Activated CD4-positive, alpha-beta T cell treated with anti-CD3 and anti-CD28 coated beads, Interleukin-2, amount 10 ng/mL, durations not matched to agents 24 days and 14 days (primary cell): ENCODE results near the gene TXNDC11. TPM values are rescaled to one million over a fixed set of nuclear protein-coding genes. Genes with fewer than 3 reads are reported as not detected.

Experiments used
- DNase-seq: peaks from one replicate; pipeline ENCODE4 v3.0.0; 2022
- H3K27ac Mint-ChIP-seq: one replicate; pipeline ENCODE4 v1.8.0; 2022; ENCODE audit warnings: mild to moderate bottlenecking, mixed read lengths
- H3K27me3 Mint-ChIP-seq: one replicate; pipeline ENCODE4 v1.8.0; 2022; ENCODE audit warnings: mixed read lengths
- H3K36me3 Mint-ChIP-seq: one replicate; pipeline ENCODE4 v1.8.0; 2022; ENCODE audit warnings: low read depth, mild to moderate bottlenecking, mixed read lengths
- H3K4me1 Mint-ChIP-seq: one replicate; pipeline ENCODE4 v1.8.0; 2021; ENCODE audit warnings: mixed read lengths
- H3K4me3 Mint-ChIP-seq: one replicate; pipeline ENCODE4 v1.8.0; 2022; ENCODE audit warnings: mild to moderate bottlenecking, moderate library complexity, mixed read lengths
- H3K9me3 Mint-ChIP-seq: one replicate; pipeline ENCODE4 v1.8.0; 2021; ENCODE audit warnings: mixed read lengths
- intact Hi-C: fragments of 100-400 bp; cut with micrococcal nuclease; formaldehyde crosslinking; loops from one replicate; pipeline ENCODE4 v1.15.1; 2023
- total RNA-seq: library from RNA; stranded (reverse); gene quantifications from 2 replicates; pipeline ENCODE4 v1.2.3, GENCODE V29; 2022

Gene TXNDC11
- total RNA-seq, 1 donor from 2014 or later: 41.7 TPM

DNA sequence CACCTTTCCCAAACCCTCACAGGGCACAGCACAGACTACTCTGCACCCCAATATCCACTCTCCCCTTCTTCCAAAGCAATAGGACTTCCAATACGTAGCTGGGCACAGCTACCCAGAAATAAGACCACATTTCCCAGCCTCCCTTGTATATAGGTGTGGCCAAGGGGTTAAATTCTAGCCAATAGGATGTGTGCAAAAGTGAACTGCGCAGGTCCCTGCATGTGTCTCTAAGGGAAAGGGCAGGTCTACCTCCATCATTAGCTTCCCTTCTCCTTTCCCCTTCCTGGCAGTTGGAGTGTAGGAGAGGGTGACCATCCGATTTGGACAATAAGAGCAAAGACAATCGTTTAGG, 99.9 kb downstream of the TXNDC11 start:
- H3K36me3 Mint-ChIP-seq: no peaks in the 10 kb centered on the region
- H3K27me3 Mint-ChIP-seq: peaks cover 17% of the 10 kb centered on the region
- no peak overlapping the region for H3K4me3 Mint-ChIP-seq
- intact Hi-C loops: no loop called here
- H3K9me3 Mint-ChIP-seq: no peaks in the 10 kb centered on the region
- H3K4me1 Mint-ChIP-seq: peaks cover 6% of the 10 kb centered on the region
- DNase-seq: no peak
- H3K27ac Mint-ChIP-seq: no peak overlapping the region

GRCh38 chr16:11640987-11641817, 101.5 kb downstream of the TXNDC11 start:
- DNase-seq: peak; percentile 78
- Mint-ChIP-seq H3K9me3 (no peaks in the 10 kb centered on the region), H3K27me3 (peaks cover 18% of the 10 kb centered on the region), H3K36me3 (no peaks in the 10 kb centered on the region), H3K27ac (no peak overlapping the region), H3K4me1 (peaks cover 6% of the 10 kb centered on the region), H3K4me3 (no peak overlapping the region)
- intact Hi-C loops: loop anchor here (1.0 to 2.0 kb wide), 3 partner anchors 54 to 234 kb away; partner anchors contain the start of gene LITAF

DNA sequence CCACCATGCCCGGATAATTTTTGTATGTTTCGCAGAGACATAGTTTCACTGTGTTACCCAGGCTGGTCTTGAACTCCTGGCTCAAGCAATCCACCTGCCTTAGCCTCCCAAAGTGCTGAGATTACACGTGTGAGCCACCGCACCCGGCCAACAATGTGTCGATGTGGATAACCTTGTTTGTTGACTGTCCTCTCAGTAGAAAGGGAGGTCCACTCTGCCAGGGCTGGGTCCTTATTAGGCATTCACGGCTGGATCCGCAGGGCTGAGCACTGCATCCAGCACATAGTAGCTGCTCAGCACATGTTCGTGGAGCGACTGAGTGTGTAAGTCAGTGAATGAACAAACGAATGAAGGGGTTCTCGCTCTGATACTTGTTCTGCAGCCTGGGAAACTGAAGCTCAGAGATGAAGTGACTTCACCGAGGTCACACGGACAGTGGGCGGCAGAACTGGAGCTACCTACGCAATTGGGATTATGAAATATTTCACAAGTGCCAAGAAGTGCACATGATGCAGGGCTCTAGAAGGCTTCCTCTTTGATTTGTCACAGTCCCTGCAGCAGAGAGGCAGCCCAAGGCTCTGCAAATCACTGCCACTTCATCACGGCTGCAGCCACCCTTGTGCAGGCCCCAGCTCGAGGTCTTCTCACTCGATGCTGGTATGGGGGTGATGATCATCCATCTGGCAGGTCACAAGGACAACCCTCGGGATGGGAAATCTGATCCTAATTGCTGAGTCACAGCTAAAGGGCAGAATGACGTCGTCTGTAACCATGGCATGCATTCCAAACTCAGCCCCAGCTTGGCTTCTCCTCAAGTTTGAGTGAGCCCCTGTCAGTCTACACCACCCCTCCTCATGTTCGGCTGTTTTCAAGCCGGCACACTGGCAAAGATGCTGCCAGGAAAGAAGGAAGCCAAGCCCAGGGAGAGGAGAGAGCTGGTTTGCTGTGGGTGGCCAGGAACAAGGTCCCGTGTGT, 102.4 kb downstream of the TXNDC11 start:
- peaks cover 8% of the 10 kb centered on the region for H3K4me1 Mint-ChIP-seq
- no peaks in the 10 kb centered on the region for H3K9me3 Mint-ChIP-seq
- H3K4me3 Mint-ChIP-seq: no peak overlapping the region
- no peak overlapping the region for H3K27ac Mint-ChIP-seq
- peaks cover 21% of the 10 kb centered on the region for H3K27me3 Mint-ChIP-seq
- intact Hi-C loops: loop anchor here (2.0 kb wide), 2 partner anchors 53 to 233 kb away; partner anchors contain the start of gene LITAF
- H3K36me3 Mint-ChIP-seq: no peaks in the 10 kb centered on the region
- DNase-seq: no peak

GRCh38 chr16:11639008-11639562, 103.6 kb downstream of the TXNDC11 start:
- Mint-ChIP-seq H3K4me3 (no peak overlapping the region), H3K27me3 (peaks cover 21% of the 10 kb centered on the region), H3K36me3 (no peaks in the 10 kb centered on the region), H3K27ac (no peak overlapping the region), H3K4me1 (peaks cover 8% of the 10 kb centered on the region), H3K9me3 (no peaks in the 10 kb centered on the region)
- DNase-seq: no peak
- intact Hi-C loops: no loop called here

GRCh38 chr16:11638140-11638539, 104.5 kb downstream of the TXNDC11 start:
- no peak overlapping the region for H3K4me3 Mint-ChIP-seq
- intact Hi-C loops: no loop called here
- peaks cover 19% of the 10 kb centered on the region for H3K27me3 Mint-ChIP-seq
- no peaks in the 10 kb centered on the region for H3K36me3 Mint-ChIP-seq
- no peaks in the 10 kb centered on the region for H3K9me3 Mint-ChIP-seq
- no peak overlapping the region for H3K27ac Mint-ChIP-seq
- peaks cover 8% of the 10 kb centered on the region for H3K4me1 Mint-ChIP-seq
- no peak for DNase-seq

- DNase-seq: no peak
- no peak overlapping the region for H3K27ac Mint-ChIP-seq
- peaks cover 16% of the 10 kb centered on the region for H3K27me3 Mint-ChIP-seq
- H3K4me1 Mint-ChIP-seq: peaks cover 8% of the 10 kb centered on the region
- intact Hi-C loops: no loop called here
- H3K36me3 Mint-ChIP-seq: no peaks in the 10 kb centered on the region
- no peak overlapping the region for H3K4me3 Mint-ChIP-seq
- no peaks in the 10 kb centered on the region for H3K9me3 Mint-ChIP-seq
Measured at GRCh38 chr16:11637320-11637719, 105.3 kb downstream of the TXNDC11 start.

- peaks cover 16% of the 10 kb centered on the region for H3K27me3 Mint-ChIP-seq
- intact Hi-C loops: no loop called here
- DNase-seq: no peak
- H3K9me3 Mint-ChIP-seq: no peaks in the 10 kb centered on the region
- H3K27ac Mint-ChIP-seq: no peak overlapping the region
- no peak overlapping the region for H3K4me3 Mint-ChIP-seq
- no peaks in the 10 kb centered on the region for H3K36me3 Mint-ChIP-seq
- H3K4me1 Mint-ChIP-seq: peaks cover 7% of the 10 kb centered on the region
Measured at GRCh38 chr16:11636172-11636721, 106.4 kb downstream of the TXNDC11 start.

- intact Hi-C loops: no loop called here
- DNase-seq: no peak
- no peak overlapping the region for H3K27ac Mint-ChIP-seq
- peaks cover 3% of the 10 kb centered on the region for H3K4me1 Mint-ChIP-seq
- peaks cover 16% of the 10 kb centered on the region for H3K27me3 Mint-ChIP-seq
- no peaks in the 10 kb centered on the region for H3K9me3 Mint-ChIP-seq
- no peak overlapping the region for H3K4me3 Mint-ChIP-seq
- no peaks in the 10 kb centered on the region for H3K36me3 Mint-ChIP-seq
Measured at GRCh38 chr16:11635679-11636171, 106.9 kb downstream of the TXNDC11 start.

DNA sequence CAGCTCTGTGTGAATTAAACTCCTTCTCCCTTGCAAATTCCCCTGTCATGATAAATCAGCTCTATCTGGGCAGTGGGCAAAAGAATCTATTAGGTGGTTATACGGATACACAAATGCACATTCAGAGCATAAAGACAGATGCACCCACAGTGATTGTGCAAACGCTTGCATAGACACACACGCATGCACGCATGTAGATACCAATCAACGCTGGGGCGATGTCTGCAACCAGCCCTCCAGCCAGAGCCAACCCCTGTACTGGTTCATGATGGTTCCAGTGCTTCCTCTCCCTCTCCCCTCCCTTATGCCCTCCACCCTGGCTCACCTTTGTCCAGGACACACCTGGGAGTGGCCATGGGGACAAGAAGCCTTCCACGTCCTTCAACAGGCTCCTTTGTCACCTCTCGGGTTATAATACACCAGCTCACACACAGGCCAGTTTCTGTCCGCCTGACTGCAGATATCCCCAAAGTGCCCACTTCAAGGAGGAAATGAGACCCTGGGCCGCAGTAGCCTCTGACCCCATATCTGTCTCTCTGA, 107.5 kb downstream of the TXNDC11 start:
- intact Hi-C loops: no loop called here
- H3K4me1 Mint-ChIP-seq: peaks cover 7% of the 10 kb centered on the region
- H3K27me3 Mint-ChIP-seq: peaks cover 15% of the 10 kb centered on the region
- no peak for DNase-seq
- H3K27ac Mint-ChIP-seq: no peak overlapping the region
- no peak overlapping the region for H3K4me3 Mint-ChIP-seq
- no peaks in the 10 kb centered on the region for H3K9me3 Mint-ChIP-seq
- no peaks in the 10 kb centered on the region for H3K36me3 Mint-ChIP-seq

DNA sequence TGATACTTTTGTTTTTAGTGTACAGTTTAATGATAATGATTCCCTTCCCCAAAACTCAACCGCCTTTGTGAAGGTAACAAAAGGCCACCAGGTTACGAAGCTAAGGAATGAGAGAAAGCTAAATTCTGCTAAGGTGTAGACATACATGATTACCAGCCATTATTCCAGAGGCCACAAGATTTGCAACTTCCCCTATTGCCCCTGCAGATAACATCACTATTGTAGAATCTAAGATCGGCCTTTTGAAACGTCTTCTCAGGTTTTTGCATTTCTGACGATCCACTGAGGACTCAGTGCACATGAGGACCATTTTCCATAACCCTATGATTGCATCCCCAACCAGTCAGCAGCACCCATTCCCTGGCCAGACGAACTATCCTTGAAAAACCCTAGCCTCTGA, 108.3 kb downstream of the TXNDC11 start:
- Mint-ChIP-seq H3K36me3 (no peaks in the 10 kb centered on the region), H3K9me3 (no peaks in the 10 kb centered on the region), H3K4me3 (no peak overlapping the region), H3K27ac (no peak overlapping the region), H3K4me1 (peaks cover 12% of the 10 kb centered on the region), H3K27me3 (peaks cover 12% of the 10 kb centered on the region)
- no peak for DNase-seq
- intact Hi-C loops: no loop called here

DNA sequence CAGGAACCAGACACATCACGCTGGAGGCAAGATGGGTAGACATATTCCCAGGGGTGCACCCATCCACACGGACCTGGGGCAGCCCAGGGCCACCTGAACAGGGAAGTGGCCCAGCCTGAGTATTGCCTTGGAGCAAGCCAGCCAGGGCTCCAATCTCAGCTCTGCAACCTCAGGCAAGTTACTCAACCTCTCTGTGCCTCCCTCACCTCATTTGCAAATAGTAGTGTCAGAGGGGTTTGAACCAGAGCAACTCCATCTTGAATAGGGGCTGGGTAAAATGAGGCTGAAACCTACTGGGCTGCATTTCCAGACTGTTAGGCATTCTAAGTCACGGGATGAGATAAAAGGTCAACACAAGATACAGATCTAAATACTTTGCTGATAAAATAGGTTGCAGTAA, 109.5 kb downstream of the TXNDC11 start:
- no peak for DNase-seq
- Mint-ChIP-seq H3K27ac (no peak overlapping the region), H3K4me3 (no peak overlapping the region), H3K27me3 (peaks cover 6% of the 10 kb centered on the region), H3K9me3 (no peaks in the 10 kb centered on the region), H3K4me1 (peaks cover 16% of the 10 kb centered on the region), H3K36me3 (no peaks in the 10 kb centered on the region)
- intact Hi-C loops: no loop called here

DNA sequence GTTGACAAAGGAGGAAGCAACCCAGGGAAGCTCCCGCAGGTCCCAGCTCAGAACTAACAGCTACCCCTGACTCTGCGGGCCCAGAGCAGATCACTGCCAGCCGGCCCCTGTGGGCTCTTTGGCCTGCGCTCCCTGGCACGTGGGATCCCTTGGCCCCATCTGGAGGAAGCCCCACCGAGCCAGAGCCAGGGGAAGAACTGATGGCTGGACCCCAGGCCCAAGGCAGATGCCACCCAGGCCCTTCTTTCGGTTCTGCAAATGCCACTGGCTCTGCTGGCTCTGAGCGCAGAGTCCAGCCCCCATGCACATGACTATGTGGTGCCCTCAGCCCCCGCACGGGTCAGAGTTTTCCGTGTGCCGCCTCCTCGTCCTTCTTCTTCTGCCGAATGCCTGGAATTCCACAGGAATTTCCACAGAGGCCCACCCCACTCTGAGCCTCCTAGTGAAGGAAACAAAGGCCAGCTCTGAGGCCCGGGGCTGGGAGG, 110.2 kb downstream of the TXNDC11 start:
- Mint-ChIP-seq H3K4me1 (peaks cover 18% of the 10 kb centered on the region), H3K9me3 (no peaks in the 10 kb centered on the region), H3K27ac (no peak overlapping the region), H3K27me3 (peaks cover 6% of the 10 kb centered on the region), H3K4me3 (no peak overlapping the region), H3K36me3 (no peaks in the 10 kb centered on the region)
- intact Hi-C loops: no loop called here
- DNase-seq: no peak

- no peak for DNase-seq
- Mint-ChIP-seq H3K4me1 (peaks cover 18% of the 10 kb centered on the region), H3K9me3 (no peaks in the 10 kb centered on the region), H3K4me3 (no peak overlapping the region), H3K27ac (no peak overlapping the region), H3K27me3 (peaks cover 5% of the 10 kb centered on the region), H3K36me3 (no peaks in the 10 kb centered on the region)
- intact Hi-C loops: no loop called here
Measured at GRCh38 chr16:11631214-11631613, 111.4 kb downstream of the TXNDC11 start.
